Cerebellar cortex (tissue), 1 donor: Measurements from ENCODE around the gene WDR88.
"Not testable (repeated sequence)": the region's sequence is repeated elsewhere in the genome, so short reads cannot be mapped to it uniquely, and the experiment has no call there.

ENCODE experiments used
- DNase-seq: peaks from one replicate; pipeline ENCODE4 v3.0.0-alpha.2; 2015; ENCODE audit warnings: low spot score

The WDR88 gene

GRCh38 chr19:33132021-33132420 is at the start of gene WDR88:
WDR88 (plus strand) TSS chr19:33132114; CDS start chr19:33132170, 56 bp downstream.
- no peak for DNase-seq

GRCh38 chr19:33085570-33086128 is 46.3 kb upstream of the WDR88 start:
- DNase-seq = peak; percentile 81

- DNase-seq = no peak
Observed at GRCh38 chr19:33086955-33087354, 45.0 kb upstream of the WDR88 start.

GRCh38 chr19:33089010-33089409 is 42.9 kb upstream of the WDR88 start:
- DNase-seq = no peak

- DNase-seq = no peak
Observed at GRCh38 chr19:33090179-33090578, 41.7 kb upstream of the WDR88 start.

- no peak for DNase-seq
Observed at GRCh38 chr19:33093420-33094210, 38.3 kb upstream of the WDR88 start.

GRCh38 chr19:33094436-33095067 is 37.4 kb upstream of the WDR88 start:
- no peak for DNase-seq

GRCh38 chr19:33096005-33096404 is 35.9 kb upstream of the WDR88 start:
- DNase-seq = no peak

- no peak for DNase-seq
Observed at GRCh38 chr19:33098055-33098534, 33.8 kb upstream of the WDR88 start.

- no peak for DNase-seq
Observed at GRCh38 chr19:33100894-33101644, 30.8 kb upstream of the WDR88 start.

GRCh38 chr19:33102893-33103292 is 29.0 kb upstream of the WDR88 start:
- DNase-seq = no peak

- no peak for DNase-seq
Observed at GRCh38 chr19:33108161-33108560, 23.8 kb upstream of the WDR88 start.

GRCh38 chr19:33110137-33110910 is 21.6 kb upstream of the WDR88 start:
- DNase-seq = no peak

- DNase-seq = no peak
Observed at GRCh38 chr19:33111587-33111986, 20.3 kb upstream of the WDR88 start.

- DNase-seq = no peak
Observed at GRCh38 chr19:33114312-33114711, 17.6 kb upstream of the WDR88 start.

- no peak for DNase-seq
Observed at GRCh38 chr19:33117501-33117900, 14.4 kb upstream of the WDR88 start.

- no peak for DNase-seq
Observed at GRCh38 chr19:33118643-33119042, 13.3 kb upstream of the WDR88 start.

GRCh38 chr19:33124207-33125098 is 7.5 kb upstream of the WDR88 start:
- DNase-seq = no peak

GRCh38 chr19:33125929-33126388 is 6.0 kb upstream of the WDR88 start:
- peak; percentile 76 for DNase-seq

GRCh38 chr19:33126712-33127111 is 5.2 kb upstream of the WDR88 start:
- DNase-seq = not testable (repeated sequence)
